Rectal smooth muscle tissue (tissue), 1 donor: Measurements from ENCODE around the gene ATP2A3.

Experiments
- H3K27ac ChIP-seq: one replicate; pipeline ENCODE4 v1.7.0; 2013; ENCODE audit warnings: low read depth, low read length, inconsistent platforms
- H3K27me3 ChIP-seq: one replicate; pipeline ENCODE4 v1.7.0; 2013; ENCODE audit warnings: low read length; ENCODE audit not compliant: control insufficient read depth, insufficient read depth
- H3K36me3 ChIP-seq: one replicate; pipeline ENCODE4 v1.7.0; 2013; ENCODE audit warnings: low read length; ENCODE audit not compliant: control insufficient read depth, insufficient read depth
- H3K4me1 ChIP-seq: one replicate; pipeline ENCODE4 v1.7.0; 2013; ENCODE audit warnings: low read length; ENCODE audit not compliant: control insufficient read depth, insufficient read depth
- H3K4me3 ChIP-seq: one replicate; pipeline ENCODE4 v1.7.0; 2013; ENCODE audit warnings: low read length
- H3K9ac ChIP-seq: one replicate; pipeline ENCODE4 v1.7.0; 2013; ENCODE audit warnings: low read length

Gene ATP2A3

DNA sequence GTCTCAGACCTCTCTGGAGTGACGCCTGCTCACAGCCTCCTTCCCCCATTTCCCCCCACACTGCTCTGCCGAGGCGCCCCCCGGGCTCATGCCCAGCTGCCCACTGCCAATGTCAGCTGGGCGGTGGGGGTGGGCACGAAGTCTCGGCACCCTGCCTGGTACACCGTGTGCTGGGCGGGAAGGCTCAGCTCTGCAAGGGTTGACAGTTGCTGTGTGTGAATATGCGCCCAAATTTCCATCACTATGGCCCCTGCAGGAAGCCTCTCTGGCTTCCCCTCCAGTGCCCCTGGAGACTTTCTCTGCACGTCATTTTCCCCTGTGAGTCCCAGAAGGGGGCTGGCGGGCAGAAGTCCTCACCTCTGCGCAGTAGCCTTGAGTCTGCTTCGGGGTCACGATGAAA is 59.7 kb downstream of the ATP2A3 start:
- no peak overlapping the region for H3K27ac ChIP-seq
- no peaks in the 10 kb centered on the region for H3K4me1 ChIP-seq
- H3K36me3 ChIP-seq, result no peaks in the 10 kb centered on the region
- H3K4me3 ChIP-seq, result no peak overlapping the region
- no peak overlapping the region for H3K9ac ChIP-seq
- no peaks in the 10 kb centered on the region for H3K27me3 ChIP-seq

GRCh38 chr17:3903881-3904290 is 60.4 kb downstream of the ATP2A3 start:
- H3K4me1 ChIP-seq, result no peaks in the 10 kb centered on the region
- no peaks in the 10 kb centered on the region for H3K36me3 ChIP-seq
- H3K27ac ChIP-seq, result no peak overlapping the region
- no peaks in the 10 kb centered on the region for H3K27me3 ChIP-seq
- no peak overlapping the region for H3K9ac ChIP-seq
- H3K4me3 ChIP-seq, result no peak overlapping the region

GRCh38 chr17:3903051-3903825 is 61.0 kb downstream of the ATP2A3 start:
- Histone ChIP-seq H3K27me3 (no peaks in the 10 kb centered on the region), H3K27ac (no peak overlapping the region), H3K4me1 (no peaks in the 10 kb centered on the region), H3K4me3 (no peak overlapping the region), H3K9ac (no peak overlapping the region), H3K36me3 (no peaks in the 10 kb centered on the region)

DNA sequence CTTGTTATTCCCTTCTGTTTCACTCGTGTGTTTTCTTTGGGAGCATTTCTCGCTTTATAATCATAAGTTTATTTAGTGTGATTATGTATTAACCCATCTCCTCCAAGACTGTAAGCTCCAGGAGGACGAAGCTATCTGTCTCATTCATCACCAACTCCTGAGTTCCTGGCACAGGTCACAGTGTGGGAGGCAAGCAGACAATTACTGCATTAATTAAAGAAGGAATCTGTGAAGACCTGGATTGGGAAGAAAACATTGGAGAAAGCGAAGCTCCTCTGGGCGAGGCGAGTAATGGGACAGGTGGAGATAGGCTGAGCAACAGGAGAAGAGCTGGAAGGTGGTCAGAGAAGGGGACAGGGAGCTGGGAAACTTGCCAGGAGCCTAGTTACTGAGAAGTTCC is 63.6 kb downstream of the ATP2A3 start:
- Histone ChIP-seq H3K9ac (no peak overlapping the region), H3K27me3 (no peaks in the 10 kb centered on the region), H3K36me3 (no peaks in the 10 kb centered on the region), H3K4me1 (no peaks in the 10 kb centered on the region), H3K27ac (no peak overlapping the region), H3K4me3 (no peak overlapping the region)

DNA sequence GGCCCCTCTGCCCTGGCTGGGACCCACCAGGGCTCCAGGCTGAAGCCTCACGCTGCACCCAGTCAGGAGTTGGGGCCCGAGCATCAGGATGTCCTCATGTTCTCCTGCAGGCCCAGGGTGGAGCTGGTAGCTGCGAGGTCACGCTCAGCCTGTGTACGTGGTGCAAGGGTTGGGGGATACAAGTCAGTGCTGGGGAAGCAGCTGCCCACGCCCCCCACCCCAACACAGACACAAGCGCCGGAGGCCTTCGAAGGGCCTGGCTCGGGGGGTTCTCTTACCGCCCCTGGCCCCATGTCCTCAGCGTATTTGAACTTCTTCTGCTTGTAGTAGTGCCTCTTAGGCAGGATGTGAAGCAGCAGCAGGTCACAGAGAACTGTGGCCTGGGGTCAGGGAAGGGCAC is 66.5 kb downstream of the ATP2A3 start:
- Histone ChIP-seq H3K4me3 (no peak overlapping the region), H3K36me3 (no peaks in the 10 kb centered on the region), H3K9ac (no peak overlapping the region), H3K4me1 (peaks cover 4% of the 10 kb centered on the region), H3K27ac (no peak overlapping the region), H3K27me3 (no peaks in the 10 kb centered on the region)

- Histone ChIP-seq H3K36me3 (no peaks in the 10 kb centered on the region), H3K4me1 (peaks cover 6% of the 10 kb centered on the region), H3K27me3 (no peaks in the 10 kb centered on the region), H3K4me3 (no peak overlapping the region), H3K27ac (no peak overlapping the region), H3K9ac (no peak overlapping the region)
Observed at GRCh38 chr17:3896968-3897235, 67.3 kb downstream of the ATP2A3 start.

DNA sequence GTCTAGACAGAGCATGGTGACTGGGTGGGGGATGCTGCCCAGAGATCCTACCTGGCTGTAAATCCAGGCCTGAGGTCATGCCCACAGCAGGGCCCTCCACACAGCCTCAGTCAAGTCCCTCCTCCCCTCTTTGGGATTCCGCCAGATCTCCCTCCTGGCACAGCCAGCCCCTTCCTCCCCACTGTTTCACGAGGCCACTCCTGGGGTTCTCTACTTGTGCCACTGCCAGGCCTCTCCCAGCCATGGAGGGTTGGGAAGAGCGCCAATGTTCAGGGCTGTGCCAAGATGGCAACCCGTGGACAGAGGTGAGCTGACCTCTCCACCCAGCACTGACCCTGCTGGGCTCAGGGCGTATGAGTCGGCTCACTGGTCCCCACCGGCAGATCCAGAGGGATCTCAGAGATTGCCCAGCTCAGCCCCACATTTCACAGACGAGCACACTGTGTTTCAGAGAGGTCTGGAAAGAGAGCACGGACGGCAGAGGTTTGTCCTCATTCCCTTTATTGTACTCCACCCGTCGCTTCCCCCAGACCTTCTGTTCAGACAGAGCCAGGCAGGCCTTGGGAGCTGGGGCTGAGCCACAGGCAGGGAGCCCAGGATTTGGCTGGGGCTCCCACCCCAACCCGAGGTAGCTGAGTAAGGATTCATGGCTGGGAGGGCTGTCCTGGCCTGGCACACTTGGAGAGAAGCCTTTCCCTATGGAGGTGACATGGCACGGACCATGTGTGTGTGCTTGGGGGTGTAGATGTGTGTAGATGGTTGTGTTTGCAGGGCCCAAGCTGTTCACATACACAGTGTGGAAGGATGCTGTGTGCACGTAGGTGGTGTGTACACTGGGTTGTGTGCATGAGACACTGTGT is 67.9 kb downstream of the ATP2A3 start:
- H3K36me3 ChIP-seq, result no peaks in the 10 kb centered on the region
- no peak overlapping the region for H3K27ac ChIP-seq
- H3K4me3 ChIP-seq, result no peak overlapping the region
- H3K27me3 ChIP-seq, result no peaks in the 10 kb centered on the region
- H3K9ac ChIP-seq, result no peak overlapping the region
- peaks cover 11% of the 10 kb centered on the region for H3K4me1 ChIP-seq

GRCh38 chr17:3895354-3895753 is 68.9 kb downstream of the ATP2A3 start:
- no peaks in the 10 kb centered on the region for H3K27me3 ChIP-seq
- peaks cover 21% of the 10 kb centered on the region for H3K4me1 ChIP-seq

DNA sequence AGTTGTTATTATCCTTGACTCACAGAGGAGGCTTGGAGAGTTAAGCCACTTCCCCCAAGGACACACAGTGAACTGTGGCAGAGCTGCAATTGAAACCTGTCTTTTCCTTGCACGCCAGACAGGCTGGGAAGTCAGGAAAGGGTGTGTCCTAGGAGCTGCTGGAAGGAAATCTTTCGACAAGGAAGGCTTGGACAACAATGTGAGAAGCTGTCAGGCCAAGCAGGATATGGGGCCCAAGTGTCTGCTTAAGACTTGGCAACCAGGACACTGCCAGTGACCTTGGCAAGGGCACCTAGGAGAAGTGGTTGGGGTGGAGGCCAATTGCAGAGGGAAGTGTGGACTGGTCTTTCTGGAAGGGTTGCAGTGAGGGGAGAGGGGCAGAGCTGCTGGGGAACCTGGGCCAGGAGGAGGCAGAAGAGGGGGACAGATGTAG is 69.3 kb downstream of the ATP2A3 start:
- Histone ChIP-seq H3K36me3 (no peaks in the 10 kb centered on the region), H3K4me1 (peaks cover 25% of the 10 kb centered on the region), H3K9ac (no peak overlapping the region), H3K27ac (no peak overlapping the region), H3K27me3 (no peaks in the 10 kb centered on the region), H3K4me3 (no peak overlapping the region)

More at GRCh38 chr17:3895354-3895753, 68.9 kb downstream of the ATP2A3 start:
- Histone ChIP-seq H3K4me3 (no peak overlapping the region), H3K9ac (no peak overlapping the region), H3K27ac (no peak overlapping the region), H3K36me3 (no peaks in the 10 kb centered on the region)

DNA sequence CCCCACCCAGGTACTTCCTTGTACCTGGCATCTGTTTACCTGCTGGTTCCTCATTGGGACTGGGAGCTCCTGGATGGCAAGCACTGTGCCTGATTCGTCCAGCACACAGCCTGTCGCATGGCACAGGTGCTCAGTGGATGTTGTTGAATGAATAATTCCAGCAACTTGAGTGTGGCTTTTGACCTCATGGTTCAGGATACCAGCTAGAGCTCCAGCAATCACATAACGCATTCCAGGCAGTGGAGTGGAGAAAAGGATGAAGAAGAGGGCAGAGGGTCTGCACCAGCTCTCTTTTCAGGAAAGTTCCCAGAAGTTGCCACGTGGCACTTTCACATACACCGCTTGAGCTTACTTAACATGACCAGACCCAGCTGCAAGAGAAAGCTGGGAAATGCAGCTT is 70.0 kb downstream of the ATP2A3 start:
- no peaks in the 10 kb centered on the region for H3K27me3 ChIP-seq
- H3K36me3 ChIP-seq, result no peaks in the 10 kb centered on the region
- no peak overlapping the region for H3K27ac ChIP-seq
- no peak overlapping the region for H3K9ac ChIP-seq
- H3K4me3 ChIP-seq, result no peak overlapping the region
- H3K4me1 ChIP-seq, result peaks cover 33% of the 10 kb centered on the region

DNA sequence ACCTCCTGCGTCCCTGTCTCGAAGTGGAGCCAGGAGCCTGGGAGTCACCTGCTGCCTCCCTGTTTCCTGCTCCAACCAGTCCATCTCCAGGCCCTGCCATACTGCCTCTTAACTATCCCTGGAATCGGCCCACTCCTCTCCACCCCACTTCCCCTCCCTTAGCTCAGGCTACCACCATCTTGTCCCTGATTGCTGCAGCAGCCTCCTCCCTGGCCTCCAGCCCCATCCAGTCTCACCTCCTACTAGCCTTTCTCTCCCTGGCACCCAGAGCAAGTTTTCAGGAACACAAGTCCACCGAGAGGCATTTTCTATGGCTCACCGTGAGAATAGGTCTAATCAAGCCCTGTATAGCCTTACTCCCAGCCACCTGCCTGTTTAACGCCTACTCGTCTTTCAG is 70.5 kb downstream of the ATP2A3 start:
- Histone ChIP-seq H3K27me3 (no peaks in the 10 kb centered on the region), H3K4me3 (peak overlapping the region; percentile 59), H3K36me3 (no peaks in the 10 kb centered on the region), H3K4me1 (peaks cover 37% of the 10 kb centered on the region), H3K27ac (peak overlapping the region; percentile 65), H3K9ac (no peak overlapping the region)

DNA sequence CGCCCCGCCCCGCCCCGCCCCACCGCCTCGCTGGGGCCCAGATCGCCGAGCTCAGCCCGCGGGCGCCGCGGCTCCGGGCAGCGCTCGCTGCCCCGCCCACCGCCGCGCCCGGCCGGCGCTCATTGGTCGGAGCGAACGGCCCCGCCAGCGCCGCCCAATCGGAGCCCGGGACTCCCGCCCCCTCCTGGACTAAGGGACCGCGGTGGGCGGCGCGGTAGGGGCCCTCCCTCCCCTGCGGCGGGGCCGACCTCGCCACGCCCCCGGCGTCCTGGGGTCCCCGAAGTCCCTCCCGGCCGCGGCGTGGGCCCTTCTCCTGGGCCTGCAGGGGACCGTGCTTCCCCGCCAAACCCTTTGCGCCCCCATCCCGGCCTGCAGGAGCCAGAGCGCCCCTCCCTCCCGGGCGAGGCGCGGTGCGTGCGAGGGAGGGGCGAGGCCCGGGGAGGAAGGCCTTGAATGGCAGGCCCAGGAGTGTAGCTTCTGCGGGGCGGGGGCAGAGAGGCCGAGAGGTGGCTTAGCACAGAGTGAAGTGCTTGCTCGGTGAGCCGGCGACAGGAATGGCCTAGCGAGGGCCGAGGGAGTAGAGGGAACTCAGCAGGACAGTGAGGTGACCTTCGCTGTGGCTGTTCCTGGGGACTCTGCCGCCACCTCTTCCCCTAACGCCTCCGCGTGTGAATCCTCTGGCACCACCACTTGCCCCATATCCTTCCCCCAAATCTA is 71.1 kb downstream of the ATP2A3 start, which contains the start of gene CAMKK1:
TSS of gene CAMKK1 (minus strand) at position 51 of the 717 bp plus-strand sequence. CDS start 7,366 bp downstream, outside the sequence.
- H3K27me3 ChIP-seq, result no peaks in the 10 kb centered on the region
- H3K4me1 ChIP-seq, result peaks cover 40% of the 10 kb centered on the region
- peak within 1 kb of the TSS; percentile 93 for H3K27ac ChIP-seq
- H3K36me3 ChIP-seq, result no peaks in the 10 kb centered on the region
- no peak within 1 kb of the TSS for H3K9ac ChIP-seq
- peak within 1 kb of the TSS; percentile 68 for H3K4me3 ChIP-seq
